ENCODE data around the gene FAM163A.

GRCh38 chr1:179817056-179817455 lies 74.0 kb downstream of the FAM163A start:
- TF ChIP-seq CTBP1 (IDR thresholded peaks at IDR 0.05; ENCODE audit: borderline replicate concordance) (no peak), TARDBP (IDR thresholded peaks at IDR 0.05) (no peak), FOXM1 (IDR thresholded peaks at IDR 0.05; ENCODE audit: borderline replicate concordance) (no peak), FOXA1 (IDR thresholded peaks at IDR 0.05) (no peak), SP1 (IDR thresholded peaks at IDR 0.05) (no peak), BHLHE40 (IDR thresholded peaks at IDR 0.05; ENCODE audit: borderline replicate concordance) (no peak), ELF4 (IDR thresholded peaks at IDR 0.05) (no peak)
